Dermis microvascular lymphatic vessel endothelial cell (primary cell): ENCODE data around the gene HIPK2. TPM values are rescaled to one million over a fixed set of nuclear protein-coding genes. Genes with fewer than 3 reads are reported as not detected.

ENCODE experiments used
- DNase-seq, 2 donors: peaks; one replicate each; pipeline versions ENCODE4 v3.0.0 to v3.0.0-alpha.2; 2010; ENCODE audit warnings: low read depth in 2 of 2
- total RNA-seq: library from RNA; depleted of rRNA; stranded (reverse); fragments of >200 nt; gene quantifications from 2 replicates; pipeline ENCODE4 v1.2.1, GENCODE V29; 2014

HIPK2 gene
- total RNA-seq, 1 donor from 2014 or later = 5.9 TPM

DNA sequence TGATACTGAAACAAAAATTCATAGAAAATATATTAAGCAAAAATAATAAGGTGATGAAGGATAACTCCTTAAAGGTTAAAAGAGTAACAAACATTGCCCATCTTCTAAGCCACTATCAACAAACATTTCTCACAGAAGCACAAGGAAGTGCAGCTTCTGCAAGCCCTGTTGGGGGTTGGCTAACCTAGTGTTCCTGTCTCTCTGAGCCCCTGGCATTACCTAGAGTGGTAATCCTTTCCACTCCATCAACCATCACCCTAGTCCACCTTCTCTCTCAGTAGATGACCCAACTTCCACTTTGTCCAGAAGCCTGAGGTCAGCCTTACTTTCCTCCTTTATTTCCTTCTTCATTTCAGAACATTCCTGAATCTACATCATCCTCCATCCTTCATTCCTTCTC, 59.7 kb downstream of the HIPK2 start:
- DNase-seq = no peak

DNA sequence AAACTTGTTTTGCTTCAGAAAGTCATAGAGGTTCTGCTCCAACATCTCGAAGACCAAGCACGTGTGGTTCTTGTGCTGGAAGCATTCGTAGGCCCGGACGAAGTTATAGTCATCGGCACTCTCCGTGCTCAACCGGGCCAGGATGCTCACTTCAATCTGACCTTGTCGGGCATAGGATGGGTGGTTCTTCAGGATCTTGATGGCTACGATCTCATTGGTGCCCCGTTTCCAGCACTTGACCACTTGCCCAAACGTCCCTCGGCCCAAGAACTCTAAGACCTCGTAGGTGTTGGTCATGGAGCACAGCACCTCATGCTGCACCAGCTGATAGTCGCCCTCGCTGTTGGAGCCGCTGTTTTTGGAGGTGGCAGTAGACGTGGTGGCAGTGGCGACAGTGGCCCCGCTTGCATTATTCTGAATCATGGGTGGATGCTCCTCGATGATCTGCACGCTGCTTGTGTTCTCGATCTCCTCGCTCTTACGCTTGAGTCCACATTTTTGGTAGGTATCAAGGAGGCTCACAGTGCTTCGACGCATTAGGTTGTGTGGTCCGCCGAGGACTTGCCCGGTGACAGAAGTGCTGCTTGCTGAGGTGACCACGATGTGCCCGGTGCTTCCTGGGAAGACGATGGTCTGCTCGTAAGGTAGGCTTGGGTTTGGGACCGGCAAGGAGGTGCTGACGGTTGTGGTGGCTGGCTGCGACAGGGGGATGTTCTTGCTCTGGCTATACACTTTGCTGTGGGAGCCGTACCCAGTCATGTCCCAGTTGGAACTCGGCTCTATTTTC, 61.4 kb downstream of the HIPK2 start:
- DNase-seq = no peak

DNA sequence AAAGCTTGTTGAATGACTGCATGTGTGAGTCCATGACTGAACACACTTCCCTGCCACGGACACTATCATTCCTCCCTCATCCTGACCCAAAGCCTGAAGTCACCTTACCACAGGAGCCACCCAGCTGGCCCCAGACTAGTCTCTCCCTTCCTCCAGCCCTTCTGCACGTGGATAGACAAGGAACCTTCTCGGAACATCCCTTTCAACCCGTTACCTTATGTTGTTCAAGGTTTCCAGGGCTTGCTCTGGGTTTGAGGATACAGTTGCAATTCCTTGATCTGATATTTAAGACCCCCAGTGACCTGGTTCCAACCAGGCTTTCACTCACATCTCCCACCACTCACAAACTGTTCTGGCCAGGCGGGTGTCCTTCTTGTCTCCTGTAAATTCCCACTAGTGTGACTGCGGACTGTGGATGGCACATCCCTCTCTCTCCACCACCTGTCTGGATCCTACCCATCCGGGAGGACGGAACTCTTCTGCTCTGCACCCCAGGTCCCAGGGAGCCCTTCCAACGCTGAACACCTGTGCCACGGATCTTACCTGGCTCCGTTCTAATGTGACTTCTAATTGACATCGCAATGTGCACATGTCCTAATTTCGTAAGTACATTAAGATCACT, 62.5 kb downstream of the HIPK2 start:
- no peak for DNase-seq

DNA sequence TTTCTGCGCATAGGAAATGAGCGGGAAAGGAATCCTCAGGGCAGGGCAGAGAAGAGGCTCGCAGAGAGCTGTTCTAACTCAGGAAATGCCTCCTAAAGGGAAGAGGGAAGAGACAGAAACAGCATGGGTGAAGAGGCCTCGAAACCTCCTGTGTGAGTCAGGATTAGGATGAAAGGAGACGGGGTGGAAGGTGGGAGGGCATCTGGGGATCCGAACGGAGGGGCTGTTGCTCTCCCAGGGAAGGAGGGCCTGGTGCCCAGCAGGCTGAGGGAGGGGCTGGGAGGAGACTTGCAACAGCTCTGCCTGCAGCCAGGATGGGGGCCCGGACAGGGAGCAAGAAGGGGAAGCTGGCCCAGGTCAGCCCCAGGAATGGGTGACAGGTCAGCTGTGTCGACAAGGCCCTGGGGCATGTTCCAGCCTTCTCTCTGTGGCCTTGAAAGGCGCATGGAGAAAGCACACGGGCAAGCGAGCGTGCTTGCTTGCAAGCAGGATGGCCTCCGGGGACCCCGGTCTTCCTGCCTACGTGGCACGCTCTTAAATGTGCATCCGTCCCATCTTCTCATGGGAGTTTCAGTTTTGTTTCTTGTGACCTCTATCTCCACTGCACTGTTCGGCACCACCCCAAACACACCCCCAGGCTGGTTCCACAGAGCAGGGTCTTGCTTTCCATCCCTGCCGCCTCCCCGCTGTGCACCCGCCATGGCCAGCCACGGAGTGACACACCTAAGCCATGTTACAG, 63.5 kb downstream of the HIPK2 start:
- peak; percentile 71 to 75 for DNase-seq

DNA sequence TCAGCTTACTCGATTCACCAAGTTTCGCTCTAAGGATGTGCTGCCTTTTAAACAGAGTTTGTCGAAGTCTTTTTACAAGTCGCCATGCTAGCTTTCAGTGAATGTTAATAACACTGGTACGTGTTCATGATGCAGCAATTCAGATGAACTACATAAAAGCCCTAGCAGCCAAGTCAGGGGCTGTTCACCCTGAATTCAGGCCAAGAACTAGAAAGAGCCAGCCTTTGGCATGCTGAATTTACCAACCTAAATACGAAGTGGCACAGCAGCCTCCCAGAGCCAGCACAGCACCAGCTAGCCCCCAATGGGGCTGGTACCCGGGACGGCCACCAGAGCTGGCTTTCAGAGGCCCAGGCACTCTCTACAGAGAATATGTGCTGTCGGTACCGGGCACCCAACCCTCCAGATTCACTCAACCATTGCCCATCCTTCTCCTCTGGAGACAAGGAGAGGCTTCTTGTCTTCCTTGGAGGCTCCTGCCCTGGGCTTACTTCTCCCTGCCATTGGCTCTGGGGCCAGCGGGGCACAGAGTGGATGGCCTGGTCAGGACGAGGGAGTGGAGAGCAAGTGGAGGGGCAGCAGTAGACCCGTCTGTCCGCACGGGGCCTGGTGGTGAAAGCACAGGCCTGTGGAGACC, 64.2 kb downstream of the HIPK2 start:
- no peak for DNase-seq

DNA sequence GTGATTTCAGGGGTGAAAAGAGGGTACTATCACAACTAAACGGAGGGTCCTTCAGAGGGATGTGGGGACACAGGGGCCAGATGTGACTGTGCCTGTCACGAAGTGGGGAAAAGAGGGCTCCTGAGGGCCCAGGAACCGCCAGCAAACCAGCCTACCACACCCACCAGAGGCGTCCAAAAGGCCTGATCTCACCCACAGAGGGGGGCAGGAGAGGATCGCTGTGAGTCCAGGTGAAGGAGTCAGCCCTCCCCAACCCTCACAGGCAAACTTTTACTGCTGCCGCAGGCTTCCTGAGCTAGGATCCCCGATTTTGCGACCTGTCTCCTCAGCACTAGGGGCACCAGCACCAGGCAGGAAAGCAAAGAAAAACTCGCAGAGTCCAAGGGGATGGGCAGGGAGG, 64.7 kb downstream of the HIPK2 start:
- DNase-seq = no peak

DNA sequence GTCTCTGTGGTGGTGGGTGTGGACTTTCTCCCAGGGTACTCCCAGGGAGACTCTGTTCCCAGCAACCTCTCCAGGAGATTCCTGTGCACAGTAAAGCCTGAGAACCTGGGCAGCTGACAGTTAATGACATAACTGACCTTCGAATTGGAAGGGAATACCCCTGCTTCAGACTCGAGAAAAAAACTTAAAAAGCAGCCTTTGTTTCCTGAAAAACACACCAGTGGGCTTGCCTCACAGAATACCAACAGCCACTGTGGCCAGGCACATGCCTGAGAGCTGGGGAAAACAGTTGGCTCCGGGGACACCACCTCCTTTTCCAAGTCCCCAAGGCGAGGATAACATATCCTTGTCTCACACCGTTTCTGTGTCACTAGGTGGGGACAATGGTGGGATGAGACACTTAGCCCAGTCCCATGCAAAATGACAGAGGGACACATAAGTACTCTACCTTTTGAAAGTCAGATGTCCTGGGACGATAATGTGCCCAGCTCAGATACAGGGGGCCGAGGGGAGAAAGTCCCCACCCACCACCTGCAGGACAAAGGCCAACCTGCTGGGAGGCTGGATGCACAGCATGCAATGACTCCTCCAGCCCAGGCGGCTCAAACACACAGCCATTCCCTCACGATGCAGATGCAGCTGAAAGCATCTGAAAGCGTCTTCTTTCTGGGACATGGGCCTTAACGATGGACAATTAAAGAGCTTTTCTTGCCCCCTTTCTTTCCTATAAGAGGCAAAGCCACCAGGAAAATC, 65.6 kb downstream of the HIPK2 start:
- no peak for DNase-seq

DNA sequence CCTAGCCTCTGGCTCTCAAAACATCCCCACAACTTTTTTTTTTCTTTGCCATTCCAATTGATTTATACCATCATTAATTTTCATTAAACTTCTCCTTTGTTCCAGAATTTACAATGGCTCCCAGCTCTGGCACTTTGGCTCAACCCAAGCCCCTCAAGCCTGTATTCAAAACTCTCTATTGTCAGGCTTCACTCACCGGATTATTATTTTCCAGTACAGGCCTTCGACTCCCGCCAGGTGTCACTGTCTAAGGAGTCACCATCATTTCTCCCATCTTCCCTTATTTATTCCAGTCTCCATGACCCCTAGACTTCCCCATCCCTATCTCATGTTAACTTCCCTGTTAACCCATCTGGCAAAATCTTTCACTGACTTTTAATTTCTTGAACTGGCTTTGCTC, 67.8 kb downstream of the HIPK2 start:
- DNase-seq = no peak

DNA sequence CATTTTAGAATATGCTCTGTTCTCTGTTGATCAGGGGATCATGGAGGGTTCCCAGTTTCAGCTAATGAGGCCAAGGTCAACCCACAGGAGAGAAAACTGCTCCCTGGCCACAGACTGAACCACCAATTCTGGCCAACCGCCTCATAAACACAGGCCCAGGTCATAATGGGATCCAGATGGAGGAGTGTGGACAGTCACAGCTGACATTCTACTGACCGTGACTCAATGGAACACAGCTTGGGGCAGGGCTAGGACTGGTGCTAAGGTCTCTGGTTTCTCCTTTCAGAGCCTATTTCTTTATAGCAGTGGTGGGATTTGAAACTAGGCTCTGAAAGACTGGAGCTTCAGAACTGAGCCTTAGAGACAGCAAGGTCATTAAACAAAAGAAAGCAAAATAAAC, 68.3 kb downstream of the HIPK2 start:
- DNase-seq = no peak

DNA sequence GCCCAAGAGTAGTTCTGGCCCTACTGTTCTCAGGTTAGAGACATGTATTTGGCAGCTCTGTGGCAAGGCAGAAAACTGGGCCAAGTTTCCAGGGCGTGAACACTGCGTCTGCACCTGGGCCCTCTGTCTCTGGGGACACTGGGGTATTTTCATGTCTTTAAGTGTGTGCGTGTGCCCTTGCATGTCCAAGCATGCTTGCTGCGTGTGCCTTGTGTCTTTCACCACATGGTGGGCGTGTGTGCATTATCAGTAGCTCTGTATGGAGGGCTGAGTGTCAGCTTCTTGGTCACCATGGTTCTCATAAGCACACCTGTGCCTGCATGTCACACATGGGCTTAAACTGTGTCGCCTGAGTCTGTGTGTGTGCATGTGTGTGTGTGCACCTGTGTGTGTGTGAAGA, 69.3 kb downstream of the HIPK2 start:
- no peak for DNase-seq

DNA sequence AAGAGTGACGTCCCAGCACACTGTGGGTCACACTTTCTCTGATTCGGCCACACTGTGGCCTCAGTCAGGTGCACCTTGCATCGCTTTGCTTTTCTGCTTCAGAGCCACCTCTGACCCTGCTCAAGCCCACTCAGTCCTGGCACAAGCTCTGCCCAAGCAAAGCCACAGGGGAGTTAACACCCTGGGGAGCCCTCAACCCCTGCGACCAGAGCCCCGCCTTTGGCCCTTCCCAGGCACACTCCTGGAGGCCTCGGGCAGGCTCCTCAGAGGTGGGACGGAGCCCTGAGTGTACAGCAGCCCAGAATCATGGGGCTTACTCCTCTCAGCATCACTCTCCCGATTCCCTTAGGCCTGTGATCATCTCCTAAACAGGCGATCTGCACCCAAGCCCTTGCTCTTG, 71.0 kb downstream of the HIPK2 start:
- no peak for DNase-seq

DNA sequence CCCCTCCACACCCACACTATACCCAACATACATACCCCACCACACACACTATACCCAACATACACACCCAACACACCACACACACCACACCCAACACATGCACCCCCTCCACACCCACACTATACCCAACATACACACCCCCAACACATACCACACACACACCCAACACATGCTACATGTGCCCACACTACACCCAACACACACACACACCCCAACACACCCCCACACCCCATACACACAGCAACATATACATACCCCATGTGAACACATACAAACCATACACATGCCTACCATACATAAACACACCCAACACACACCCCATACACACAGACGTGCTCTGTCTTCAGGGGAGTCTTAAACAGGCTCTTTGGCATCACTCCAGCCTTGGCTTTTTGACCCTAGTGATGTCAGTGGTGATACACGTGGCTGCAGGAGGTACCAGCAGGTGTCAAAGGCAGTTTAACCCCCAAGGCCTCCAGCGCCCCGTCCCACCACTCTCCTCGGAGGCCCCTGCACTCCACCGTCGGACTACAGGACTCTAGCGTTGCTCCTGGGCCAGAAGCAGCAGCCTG, 73.4 kb downstream of the HIPK2 start:
- no peak for DNase-seq

DNA sequence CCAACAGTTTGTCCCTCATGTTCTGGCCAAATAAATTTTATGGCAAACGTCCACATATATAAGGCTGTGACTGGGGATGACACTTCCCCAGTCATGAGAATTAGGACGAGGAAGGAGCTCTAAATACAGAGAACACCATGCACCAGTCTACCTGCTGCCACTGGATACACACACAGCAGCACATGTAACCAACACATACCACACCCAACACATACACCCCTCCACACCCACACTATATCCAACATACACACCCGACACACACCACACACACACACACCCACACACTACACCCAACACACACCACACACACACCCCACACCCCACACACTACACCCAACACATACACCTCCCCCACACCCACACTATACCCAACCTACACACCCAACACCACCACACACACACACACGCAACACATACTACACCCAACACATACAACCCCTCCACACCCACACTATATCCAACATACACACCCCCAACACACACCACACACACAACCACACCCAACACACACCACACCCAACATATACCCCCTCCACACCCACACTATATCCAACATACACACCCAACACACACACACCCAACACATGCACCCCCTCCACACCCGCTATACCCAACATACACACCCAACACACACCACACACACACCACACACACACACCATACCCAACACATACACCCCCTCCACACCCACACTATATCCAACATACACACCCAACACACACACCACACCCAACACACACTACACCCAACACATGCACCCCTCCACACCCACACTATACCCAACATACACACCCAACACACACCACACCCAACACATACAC, 74.1 kb downstream of the HIPK2 start:
- no peak for DNase-seq

DNA sequence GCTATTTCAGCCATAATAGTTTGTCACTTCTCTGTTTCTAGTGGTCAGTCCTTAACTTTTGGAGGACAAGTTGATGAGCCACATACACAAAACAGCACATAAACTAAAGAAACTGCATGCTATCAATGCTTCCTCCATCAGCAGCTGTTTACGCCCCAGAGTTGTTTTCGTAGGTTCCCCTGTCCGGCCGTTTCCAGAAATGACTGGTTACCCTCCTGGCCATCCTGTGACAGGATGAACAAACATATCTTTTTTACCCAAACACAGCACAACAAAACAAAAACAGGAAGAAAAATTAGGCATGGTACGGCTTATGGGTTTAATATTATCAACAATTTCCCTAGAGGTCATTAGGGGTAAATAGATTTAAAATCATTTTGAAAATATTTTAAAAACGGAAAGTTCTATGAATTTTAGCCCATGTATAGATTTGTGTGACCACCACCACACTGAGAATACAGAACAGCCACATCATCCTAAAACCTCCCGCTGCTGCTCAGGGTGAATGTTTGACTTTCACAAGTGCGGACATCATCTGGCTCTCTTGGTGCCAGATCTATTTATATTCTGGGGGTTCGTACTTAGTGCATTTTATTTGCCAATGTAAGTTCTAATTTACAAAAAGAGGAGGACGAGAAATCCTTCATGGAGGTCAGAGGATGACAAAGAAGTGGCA, 74.8 kb downstream of the HIPK2 start:
- DNase-seq = no peak

DNA sequence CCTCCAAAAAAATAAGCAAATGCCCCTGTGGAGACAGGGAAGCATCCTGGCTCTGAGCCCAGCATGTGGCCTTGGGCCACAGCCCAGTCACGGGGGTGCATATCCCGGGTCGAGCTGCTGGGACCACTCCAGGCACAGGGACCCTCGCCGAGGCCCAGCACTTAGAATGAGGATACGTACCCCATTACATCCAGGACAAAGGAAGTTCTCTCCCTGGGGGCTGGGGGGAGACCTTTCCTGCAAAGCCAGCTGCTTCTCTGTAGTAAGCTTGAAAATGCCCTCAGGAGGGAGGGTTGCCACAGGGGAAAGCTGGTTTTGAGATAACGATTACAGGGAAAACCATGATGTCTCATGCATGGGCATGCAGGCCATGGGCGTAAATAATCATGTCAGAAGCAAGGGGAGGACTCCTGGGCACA, 75.5 kb downstream of the HIPK2 start:
- no peak for DNase-seq

DNA sequence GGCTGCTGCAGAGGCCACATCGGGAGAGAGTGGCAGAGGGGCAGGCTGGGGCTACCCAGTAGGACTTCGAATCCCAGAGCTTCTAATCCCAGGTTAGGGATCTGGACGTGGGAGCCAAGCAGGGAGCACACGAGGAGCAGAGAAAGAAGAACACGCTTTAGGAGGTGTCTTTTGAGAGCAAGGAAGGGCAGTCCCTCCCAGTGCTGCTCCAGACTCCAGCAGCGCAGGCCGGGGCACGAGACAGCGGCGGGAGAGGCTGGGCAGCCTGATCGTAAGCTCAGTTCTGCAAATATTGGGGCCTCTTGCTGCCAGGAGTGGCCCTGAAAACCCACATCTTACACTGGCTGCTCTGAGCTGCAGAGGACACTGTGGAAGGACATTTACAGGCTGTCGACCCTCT, 75.9 kb downstream of the HIPK2 start:
- DNase-seq = no peak

DNA sequence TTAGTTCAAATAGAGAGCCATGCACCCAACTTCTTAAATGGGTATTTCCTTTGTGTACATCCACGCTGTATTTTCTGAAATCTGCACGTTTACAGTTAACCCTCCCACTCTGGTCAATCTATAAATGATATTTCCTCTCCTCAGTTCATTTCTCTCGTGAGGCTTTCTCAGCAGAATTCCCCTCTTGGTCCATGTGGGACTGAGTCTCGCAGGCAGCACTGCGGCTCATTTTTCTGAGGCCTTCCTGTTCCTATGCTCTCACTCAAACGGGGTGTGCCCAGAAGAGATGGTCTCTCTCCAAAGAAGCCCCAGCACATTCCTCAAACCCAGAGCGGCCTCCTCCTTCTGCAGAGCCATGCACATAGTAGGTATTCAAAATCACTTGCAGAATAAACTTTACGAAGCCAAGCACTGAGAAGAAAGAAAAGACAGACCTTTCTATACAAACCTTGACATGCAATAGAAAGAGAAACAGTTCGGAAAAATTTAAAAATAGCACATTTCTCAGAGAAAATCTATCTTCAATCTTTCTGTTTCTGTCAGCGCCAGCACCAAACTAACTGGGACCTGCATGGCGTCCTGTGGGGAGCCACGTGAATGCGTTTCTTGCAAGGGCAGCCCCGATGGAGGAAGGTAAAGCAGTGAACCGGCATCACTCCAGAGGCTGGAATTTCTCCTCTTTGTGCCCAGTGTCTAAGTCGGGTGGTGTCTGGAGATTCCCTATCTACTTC, 77.1 kb downstream of the HIPK2 start:
- DNase-seq = no peak

DNA sequence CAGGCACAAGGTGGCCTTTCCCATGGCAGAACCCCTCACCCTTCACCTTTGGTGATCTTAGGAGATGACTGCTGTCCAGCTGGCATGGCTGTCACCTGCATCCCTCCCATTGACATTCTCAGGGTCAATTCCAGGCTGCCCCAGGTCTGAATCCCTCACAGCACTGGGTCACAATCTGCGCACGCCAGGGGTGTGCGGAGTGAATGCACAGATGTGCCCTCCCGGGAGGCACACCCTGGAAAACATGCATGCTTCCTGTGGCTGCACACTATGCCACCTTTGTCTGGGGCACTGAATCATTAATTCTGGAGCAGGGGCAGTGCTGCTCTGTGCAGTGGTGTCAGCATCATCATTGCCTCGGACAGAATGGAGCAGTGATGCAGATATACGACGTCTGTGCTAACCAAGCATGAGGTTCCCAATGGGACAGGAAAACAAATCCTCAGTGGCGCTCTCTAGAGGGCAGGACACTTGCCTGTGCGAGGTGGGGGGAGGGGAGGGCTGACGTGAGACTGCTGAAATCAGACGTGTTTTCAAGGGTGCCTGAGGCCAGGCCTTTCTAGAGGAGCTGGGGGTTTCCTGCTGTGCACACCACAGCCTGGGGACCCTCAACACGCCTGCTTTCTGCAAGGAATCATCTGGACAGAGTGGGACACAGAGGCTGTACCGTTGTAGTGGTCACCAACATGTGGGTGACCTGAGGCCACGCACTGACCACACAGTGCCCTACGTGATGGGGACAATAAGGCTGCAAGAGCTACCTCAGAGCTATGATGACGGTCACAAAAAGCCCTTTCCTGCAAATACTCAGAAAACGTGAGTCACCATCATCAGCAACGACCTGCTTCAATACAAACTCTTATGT, 77.9 kb downstream of the HIPK2 start:
- DNase-seq = no peak
